KG1 (cell line): ENCODE data around the gene KRT5.

Experiments used
- DNase-seq: peaks from one replicate; lab custom pipeline; 2025; lab: John Stamatoyannopoulos, UW

Gene KRT5

DNA sequence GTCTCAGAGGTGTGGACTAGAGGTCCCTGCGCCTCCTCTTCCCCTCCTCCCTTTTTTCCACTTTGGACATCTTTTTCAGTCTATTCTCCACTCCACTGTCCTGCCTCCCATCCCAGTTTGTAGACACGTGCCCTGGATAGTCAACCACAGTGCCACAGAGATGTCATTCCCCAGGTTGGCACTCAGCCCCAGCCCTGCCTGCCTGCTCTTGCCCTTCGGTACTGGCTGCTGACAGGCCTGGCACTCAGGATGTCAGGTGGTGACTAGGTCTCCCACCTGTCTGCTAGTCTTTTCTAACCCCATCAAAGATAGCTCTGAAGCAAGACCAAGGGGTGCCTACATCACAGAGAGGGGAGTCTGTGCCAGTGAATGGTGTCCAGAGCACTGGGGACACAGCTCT is 16.9 kb upstream of the KRT5 start:
- no peak for DNase-seq

DNA sequence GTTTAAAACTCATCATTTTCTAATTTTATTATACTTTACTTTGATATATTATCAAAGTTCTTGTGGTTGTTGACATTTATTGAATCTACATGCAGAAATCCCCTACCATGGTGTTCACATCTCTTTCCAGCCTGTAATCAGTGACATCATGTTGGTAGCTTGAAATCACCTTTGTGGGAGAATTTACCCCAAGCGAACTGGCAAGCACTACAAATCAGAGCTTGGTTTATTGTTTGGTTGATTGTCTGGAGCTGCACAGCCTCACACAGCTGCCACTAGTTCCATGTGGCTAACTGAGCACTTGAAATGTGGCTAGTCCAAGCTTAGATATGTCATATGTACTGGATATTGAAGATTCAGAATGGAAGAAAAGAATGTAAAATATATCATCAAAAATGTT is 15.4 kb upstream of the KRT5 start:
- no peak for DNase-seq

DNA sequence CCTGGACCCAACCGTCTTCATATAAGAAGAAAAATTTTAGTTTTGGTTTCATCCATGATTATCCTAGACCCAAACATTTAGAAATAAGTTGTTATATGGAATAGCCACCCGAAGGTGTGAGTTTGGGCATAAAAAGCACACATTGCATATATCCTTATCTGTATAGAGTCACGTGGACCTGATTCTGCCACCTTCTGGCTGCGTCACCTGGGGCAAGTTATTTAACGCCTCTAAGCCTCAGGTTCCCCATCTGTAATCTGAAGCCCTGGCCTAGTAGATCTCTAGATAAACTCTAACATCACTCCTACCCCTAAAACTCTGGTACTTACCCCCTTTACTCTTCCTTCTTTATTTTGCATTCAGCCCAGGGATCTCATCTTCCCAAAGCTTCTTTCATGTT is 14.3 kb upstream of the KRT5 start:
- no peak for DNase-seq

DNA sequence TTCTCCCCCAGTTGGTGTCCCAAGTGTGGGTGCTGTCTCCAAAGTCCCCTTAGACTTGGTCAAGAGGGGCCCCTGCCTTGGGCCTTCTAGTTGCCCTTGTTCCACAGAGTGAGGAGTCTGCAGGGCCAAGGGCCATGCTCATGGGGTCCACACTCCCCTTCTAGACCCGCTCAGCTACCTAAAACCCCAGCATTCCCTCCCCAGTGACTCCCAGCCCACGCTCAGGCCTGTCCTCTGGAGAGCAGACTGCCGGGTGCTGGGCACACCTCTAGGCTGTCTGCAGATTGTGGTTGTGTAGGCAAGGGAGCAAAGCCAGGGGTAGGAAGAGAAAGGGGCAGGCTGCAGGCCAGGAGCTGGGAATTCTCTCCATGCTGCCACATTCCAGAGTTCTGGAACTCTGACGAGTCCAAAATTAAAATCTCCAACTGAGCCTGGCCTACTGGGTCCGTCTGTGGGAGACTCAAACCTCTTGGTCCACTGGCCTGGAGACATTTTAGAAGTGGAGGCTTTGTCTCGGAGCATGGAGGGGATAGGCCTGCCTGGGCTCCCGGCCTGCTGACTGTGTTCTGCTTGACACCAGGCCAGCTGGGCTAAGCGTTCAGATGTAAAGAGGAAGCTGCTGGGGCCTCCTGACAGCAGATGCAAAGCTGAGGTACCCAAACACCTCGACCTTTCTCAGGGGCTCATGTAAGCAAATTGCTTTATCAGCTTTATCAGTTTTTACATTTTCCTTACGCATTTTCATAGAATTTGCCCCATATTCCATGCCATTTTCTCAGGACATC is 13.7 kb upstream of the KRT5 start:
- DNase-seq = no peak

DNA sequence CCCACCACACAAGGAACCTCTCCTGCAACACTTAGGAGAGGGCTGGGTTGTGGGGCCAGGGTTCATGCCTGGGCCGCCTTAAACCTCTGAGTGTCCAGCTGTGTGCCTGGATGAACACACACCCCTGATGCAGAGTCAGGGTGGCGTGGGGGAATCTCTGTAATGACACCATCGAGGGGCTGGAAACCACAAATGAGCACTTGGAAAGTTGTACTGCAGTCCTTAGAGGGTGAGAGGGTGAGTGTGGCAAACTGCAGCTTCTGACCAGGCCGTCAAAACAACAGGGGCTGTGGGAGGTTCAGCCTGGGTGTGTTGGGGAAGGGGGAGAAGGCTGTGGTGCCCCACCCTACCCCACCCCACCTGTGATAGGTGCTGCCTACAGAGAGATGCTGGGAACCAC is 12.4 kb upstream of the KRT5 start:
- DNase-seq = no peak

DNA sequence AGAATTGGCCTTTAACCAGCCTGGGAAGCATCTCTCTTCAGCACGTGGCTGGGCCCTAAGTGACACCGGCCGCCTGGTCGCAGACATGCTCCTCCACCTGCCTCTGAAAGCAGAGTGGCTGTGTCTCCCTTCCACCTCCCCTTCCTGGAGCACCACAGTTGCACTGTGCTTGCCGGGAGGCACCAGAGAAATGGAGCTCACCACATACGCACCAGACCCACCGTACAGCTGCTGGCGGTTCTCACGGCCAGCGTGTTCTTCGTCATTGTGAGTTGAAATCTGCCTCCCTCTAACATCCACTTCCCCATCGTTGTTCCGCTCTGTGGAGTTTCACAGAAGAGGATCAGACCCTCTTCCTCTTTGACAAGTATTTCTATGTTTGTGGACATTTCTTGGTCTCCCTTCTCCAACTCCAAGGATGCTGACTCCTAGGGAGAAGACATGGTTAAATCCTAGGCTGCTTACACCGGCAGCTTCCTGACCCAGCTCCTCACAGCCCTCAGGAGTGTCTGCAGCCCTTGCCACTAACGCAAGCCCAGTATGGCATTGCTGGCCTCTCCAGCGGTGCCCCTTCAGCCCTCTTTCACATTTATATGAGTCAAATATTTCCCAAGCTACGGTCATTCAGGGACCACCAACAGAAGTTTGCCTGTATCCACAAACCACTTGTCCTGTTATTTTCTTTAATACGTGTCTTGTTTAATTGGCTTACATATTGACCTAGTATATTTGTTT is 11.5 kb upstream of the KRT5 start:
- no peak for DNase-seq

DNA sequence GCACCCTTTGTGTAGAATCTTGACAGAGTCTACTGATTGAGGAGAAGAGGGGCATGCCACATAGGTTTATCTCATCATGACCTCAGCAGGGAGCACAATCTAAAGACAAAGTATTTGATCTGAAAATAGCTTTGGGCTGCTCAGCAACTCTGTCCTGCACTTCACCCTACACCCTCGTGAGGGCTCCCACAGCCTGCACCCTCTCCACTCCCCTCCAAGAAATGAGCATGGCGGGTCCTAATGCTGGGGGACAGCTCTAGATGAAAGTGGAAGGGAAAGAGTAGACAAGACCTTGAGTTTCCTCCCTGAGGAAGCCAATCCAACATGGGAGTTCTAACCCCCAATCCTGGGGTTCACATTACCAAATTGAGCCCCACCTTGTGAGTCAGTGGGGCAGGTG is 10.7 kb upstream of the KRT5 start:
- DNase-seq = no peak

DNA sequence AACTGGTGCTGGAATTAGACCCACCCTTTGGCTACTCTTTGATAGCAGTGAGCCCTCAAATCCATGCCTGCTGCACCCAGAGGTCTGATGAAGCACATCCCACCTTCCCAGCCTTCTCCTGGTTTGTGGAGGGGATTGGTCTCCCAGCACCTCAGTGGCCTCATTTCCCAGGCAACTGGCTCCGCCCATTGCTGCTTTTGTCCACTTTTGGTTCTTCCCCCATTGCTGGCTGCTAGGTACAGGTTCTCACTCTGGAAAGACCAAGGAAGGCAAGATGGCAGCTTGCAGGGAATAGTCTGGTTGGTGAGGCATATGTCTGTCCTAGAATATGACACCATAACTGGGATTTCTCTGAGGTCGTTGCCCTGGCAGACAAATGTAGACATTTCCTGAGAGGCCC is 10.2 kb upstream of the KRT5 start:
- no peak for DNase-seq

DNA sequence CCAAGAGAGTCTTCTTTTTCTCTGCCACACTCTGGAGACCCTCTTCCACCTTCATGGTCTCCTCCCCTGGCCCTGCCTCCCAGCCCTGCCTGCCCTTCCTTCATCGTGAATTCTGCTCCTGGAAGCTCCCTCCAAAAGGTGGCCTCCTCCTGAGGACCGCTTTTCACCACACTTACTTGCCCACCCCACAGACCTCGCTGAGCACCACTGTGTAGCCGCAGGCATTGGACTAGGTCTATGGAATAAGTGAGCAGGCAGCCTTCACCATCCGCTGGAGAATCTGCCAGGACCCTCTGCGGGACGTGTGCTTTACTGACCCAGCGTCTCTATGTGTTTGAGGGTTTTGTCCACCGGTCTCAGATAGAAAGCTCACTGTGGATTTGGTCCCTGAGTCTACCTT is 9.7 kb upstream of the KRT5 start:
- DNase-seq = no peak

DNA sequence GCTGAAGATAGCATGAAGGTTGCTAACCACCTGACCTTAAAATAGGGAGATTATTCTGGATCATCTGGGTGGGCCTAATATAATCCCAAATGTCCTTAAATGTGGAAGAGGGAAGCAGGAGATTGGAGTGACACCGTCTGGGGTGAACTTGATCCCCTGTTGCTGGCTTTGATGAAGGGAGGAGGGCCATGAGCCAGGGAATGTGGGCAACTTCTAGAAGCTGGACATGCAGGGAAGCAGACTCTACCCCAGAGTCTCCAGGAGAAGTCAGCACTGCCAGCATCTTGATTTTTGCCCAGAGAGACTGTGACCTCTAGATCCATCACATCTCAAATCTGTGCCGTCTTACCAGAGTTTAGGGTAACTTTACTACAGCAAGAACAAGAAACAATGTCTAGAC is 9.2 kb upstream of the KRT5 start:
- DNase-seq = no peak

DNA sequence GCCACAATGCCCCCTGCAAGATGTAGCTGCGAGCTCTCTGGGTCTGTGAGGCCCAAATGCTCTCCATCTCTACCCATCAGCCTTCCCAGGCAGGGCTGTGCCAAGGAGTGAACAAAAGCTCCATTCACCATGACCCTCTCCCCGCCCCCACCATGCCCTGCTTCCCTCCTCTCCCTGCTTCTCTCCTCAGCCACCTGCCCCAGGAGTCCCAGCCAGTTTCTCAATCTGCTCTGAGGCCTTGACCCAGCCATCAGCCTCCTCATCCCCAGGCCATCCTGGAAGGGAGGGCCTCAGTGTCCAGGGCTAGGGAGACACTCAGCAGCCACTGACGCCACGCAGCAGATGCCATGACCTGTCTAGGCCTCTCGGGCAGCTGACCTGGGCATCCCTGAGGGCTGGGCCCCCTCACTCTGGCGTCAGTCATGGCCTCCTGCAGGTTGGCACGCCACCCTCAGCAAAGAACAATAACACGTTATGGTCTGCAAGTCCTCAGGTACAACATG is 8.5 kb upstream of the KRT5 start:
- no peak for DNase-seq

DNA sequence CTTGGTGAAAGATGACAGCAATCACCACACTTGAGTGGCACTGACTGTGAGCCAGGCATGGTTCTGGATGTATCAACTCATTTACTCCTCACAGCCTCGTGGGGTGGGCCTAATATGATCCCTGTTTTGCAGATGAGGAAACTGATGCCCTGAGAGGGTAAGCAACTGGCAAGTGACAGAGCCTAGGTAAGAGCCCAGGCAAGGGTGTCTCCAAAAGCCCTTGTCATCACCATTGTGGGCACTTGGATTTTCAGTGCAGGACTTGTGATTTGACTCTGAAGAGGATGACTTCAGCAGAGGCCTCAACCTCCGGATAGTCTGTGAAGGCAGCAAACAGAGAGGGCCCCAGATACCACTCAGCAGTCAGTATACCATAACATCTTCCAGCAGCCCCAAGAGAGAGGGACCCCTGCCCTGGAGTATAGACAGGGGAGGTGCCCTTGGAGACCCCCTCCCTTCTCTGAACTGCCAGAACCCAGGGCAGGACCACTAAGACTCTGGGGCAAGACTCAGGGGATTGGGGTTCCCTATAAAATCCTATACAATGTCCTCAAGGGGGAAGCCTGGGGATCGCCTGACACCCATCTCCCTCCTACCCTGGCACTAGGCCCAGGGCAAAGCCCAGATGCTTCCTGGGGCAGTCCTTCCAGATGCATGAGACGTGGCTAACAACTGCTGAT is 7.1 kb upstream of the KRT5 start:
- no peak for DNase-seq

DNA sequence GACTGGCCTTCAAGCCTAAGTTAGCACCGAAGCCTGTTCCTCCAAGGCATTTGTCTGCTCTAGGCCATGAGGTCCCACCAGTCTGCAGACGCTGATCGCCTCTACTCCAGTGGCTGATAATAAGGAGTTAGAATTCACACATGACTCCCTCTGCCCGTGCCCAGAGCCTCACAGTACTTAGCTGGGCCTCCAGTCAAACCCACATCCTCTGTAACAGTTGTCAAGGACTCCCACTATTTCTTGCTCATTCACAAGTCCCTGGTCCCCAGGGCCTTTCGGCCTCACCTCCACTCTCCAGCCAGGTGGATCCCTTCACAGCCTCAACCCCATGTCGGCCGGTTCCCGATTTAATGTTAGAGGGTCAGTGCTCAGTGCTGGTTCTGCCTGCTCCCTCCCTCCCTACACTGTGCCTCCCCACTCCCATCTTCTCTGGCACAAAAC is 6.3 kb upstream of the KRT5 start:
- no peak for DNase-seq

DNA sequence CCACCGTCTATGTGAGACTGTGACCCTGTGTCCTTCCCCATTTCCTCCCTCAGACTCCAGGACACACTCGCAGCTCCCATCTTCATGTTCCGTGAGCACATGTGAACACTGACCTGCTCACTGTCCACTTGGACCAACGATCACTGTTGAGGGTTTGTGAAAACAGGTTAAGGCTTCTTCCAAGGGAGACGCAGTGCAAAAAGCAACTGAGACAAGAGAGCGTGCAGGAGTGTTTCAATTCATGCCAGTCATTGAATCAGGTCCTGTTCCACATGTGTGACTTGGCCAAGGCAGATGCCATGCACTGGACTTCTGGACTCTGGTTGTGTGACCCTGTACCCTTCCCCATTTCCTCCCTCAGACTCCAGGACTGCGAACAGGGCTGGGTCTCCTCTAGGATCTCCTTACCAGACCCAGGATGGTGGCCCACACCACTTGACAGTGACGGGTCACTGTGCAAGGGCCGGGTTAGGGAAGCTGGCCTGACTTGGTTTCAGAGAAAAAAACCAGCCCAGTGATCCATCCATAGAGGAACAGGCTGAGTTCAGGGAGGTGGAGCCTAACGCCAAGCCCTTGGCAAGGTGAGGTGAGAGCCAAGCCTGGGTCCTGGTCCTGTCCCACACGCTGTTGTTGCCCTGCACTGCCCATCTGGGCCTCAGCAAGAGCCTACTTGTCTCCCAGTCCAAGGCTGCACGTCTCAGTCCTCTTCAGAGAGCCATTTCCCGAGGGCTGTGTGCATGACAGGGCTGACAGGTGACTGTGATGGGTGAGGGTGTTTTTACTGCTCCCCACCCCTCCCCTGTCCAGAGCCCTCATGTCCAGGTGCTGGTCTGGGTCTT is 5.7 kb upstream of the KRT5 start:
- DNase-seq = no peak

DNA sequence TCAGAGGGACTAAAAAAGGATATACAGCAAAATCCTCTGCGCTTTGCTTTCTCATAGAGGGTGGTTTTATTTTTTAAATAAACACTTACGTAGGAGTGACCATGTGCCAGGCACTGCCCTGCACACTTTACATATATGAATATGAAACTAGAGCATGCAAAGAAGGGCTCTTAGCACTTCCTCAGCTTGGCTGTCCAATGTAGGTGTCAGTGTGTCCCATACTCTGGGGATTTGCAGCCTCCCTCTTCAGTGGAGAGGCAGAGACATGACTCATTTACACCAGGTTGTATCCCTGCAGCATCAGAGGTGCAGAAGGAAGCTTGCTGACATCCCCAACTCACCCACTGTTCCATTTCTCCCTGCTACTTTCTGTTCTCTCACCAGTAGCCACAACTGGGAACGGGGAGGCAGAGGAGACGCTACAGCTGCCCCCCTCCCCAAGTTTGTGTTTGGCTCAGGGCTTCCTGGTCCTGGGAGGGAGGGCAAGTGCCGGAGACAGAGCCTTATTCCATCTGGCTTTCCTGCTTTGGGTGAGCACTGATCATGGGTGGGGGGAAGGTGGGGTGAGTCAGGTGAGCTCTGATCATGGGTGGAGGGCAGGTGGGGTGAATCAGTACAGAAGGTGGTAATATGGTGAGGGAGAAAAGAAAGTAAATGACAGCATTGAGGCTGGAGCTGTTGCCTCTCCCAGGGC is 4.9 kb upstream of the KRT5 start:
- DNase-seq = no peak

DNA sequence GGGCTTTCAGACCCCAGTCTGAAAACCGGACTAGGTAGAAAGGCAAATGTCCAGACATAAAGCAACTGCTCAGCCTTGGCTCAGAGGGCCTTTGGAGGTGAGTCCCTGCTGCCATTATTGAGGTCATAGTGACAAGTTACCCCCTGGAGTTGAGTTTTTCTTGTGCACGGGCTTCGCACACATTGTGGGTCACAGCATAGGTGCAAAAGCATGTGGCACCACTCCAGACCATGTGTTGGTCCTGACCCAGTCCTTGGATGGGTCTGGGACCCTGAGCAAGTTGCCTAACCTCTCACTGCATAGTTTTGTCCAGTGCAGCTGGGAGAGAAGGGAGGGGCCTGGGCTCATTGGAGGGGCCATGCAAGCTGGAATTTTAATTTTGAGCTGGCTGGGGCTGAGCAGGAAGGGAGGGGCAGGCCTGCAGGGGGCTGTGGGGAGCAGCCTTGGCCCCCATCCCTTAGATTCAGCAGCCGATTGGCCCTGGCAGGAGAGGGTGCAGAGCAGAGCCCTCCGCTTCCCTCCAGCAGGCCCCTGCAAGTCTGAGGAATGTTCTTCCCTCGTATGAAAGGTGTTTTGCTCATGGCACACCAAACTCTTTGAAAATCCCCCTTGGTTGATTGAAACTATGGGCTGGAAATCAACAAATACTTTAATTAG is 4.2 kb upstream of the KRT5 start:
- DNase-seq = no peak

DNA sequence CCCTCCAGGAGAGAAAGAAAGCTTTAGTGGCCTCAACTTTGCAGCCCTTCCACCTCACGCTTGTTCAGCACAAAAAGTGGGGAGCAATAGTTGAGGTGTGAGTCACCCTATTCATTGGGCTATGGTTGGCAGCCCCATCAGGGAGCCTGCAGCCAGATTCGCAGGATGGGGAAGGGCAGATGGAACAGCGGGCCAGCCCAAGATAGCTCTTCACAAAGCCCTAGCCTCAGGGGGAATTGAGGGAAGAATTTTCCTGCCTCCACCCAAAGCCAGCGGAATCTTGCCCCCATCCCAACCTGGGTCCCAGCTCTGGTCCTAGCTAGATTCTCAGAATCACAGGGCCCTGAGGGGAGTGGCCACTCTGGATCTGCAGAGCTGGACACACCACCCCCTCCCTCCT is 3.6 kb upstream of the KRT5 start:
- no peak for DNase-seq

DNA sequence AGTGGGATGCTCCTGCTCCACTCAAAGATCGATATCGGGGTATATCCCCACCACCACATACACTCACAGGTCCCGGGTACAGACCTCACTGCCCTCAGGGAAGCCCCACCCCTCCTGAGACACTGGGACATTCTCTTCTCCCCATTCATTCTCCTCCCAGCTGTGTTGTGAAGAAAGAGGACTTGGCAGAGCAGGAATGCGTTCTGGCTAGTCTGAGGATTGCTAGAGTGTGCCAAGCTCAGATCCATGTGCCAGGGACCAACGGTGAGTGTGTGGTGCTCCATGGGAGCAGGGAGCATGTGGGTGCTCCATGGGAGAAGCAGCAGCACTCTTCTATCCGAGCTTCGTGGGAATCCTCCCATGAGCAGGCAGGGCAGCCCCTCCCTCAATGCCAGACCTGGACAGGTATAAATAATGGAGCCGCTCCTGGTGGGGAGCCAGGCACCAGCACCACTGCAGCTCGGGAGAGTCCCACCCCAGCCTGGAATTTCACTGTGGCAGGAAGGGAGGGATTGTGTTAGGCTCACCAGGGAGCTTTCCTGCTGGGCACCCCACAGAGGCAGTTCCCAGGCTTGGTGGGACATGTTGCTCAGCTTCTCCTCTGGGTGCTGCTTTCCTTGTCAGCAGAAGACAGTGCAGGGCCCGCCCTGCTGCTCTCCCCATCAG is 2.3 kb upstream of the KRT5 start:
- DNase-seq = no peak

DNA sequence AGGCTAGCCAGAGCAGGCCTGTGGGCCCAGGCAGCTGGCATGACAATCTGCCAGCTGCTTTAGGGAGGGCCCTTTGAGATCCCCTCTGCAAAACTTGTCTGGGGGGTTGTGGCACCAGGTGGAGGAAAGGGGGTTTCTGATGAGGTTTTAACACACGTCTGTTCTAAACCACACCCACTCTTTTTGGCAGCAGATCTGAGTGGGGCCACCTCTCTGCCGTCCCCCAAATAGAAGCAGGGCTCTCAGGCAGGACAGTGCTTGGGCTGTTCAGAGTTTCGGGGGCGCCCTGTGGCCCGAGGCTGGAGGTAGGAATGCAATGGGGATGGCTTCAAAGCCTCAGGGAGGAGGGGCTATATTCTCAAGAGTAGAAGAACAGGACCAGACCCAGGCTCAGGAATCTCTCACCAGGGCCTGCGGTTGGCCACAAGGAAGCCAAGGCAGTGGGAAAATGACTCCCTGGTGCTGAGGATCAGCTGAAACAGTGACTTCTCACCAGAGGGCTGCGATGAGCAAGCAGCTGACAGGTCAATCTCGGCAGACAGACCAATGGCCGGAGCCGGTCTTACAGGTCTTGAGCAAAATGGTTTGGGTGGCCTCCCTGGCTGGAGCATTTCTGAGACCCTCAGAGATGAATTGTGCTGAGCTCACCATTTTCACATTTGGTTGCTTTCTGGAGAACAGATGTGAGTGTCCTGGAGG is 1.5 kb upstream of the KRT5 start:
- no peak for DNase-seq

DNA sequence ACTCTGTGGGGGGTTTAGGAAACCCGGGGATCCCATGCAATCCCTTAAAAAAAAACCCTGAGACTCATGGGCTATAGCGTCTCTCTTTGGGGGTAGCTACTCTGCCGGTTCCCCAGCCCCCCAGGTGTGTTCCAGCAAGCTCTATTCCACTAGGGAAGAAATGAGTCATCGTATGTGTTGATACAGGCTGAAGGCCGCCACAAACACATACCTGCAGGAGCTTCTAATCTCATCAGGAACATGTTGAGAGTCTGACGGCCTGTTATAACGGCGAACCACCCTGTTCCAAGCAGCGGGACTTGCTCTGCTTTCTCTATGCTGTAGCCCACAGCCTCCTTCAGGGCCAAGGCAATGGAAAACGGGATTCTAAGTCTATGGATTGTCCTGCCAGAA is 977 bp upstream of the KRT5 start:
- no peak for DNase-seq
